HepG2 (cell line): ENCODE measurements around the gene AGRP. TPM values are rescaled to one million over a fixed set of nuclear protein-coding genes. Genes with fewer than 3 reads are reported as not detected.
A peak's percentile ranks its signal among the peaks of the same experiment; 100 is the strongest.

Experiments used
- GRHL1 ChIP-seq: sonication (generic); formaldehyde crosslinking; conservative IDR thresholded peaks from 2 replicates; pipeline ENCODE4 v1.8.0; 2022; ENCODE audit warnings: missing genetic modification reagents
- GZF1 ChIP-seq: sonication (generic); formaldehyde crosslinking; IDR thresholded peaks from 2 replicates; pipeline ENCODE4 v1.5.1; 2020; ENCODE audit warnings: mild to moderate bottlenecking, missing genetic modification reagents
- HIC2 ChIP-seq: sonication (generic); formaldehyde crosslinking; IDR thresholded peaks from 2 replicates; pipeline ENCODE4 v1.9.0; 2022; ENCODE audit warnings: low read depth, missing genetic modification reagents
- HNRNPL ChIP-seq: fragments of 200-400 bp; formaldehyde crosslinking; IDR thresholded peaks from 2 replicates; pipeline ENCODE4 v1.6.1; 2017; ENCODE audit warnings: mild to moderate bottlenecking, low read depth, low read length
- MBNL3 ChIP-seq: fragments of 250-450 bp; sonication (Bioruptor Pico); conservative IDR thresholded peaks from 2 replicates; pipeline ENCODE4 v1.8.0; 2022; ENCODE audit warnings: mild to moderate bottlenecking, inconsistent platforms
- MEIS1 ChIP-seq: sonication (generic); formaldehyde crosslinking; IDR thresholded peaks from 2 replicates; pipeline ENCODE4 v1.9.0; 2021; ENCODE audit warnings: mild to moderate bottlenecking, missing genetic modification reagents, moderate library complexity, borderline replicate concordance
- MTF2 ChIP-seq: sonication (generic); formaldehyde crosslinking; IDR thresholded peaks from 2 replicates; pipeline ENCODE4 v1.5.0; 2020; ENCODE audit warnings: missing genetic modification reagents, borderline replicate concordance
- PRDM10 ChIP-seq: sonication (generic); formaldehyde crosslinking; IDR thresholded peaks from 2 replicates; pipeline ENCODE4 v1.4.0; 2020; ENCODE audit warnings: low read depth, missing genetic modification reagents
- U2AF2 ChIP-seq: fragments of 200-400 bp; formaldehyde crosslinking; IDR thresholded peaks from 2 replicates; pipeline ENCODE4 v1.6.1; 2017; ENCODE audit warnings: low read depth, mild to moderate bottlenecking, low read length
- ZBTB37 ChIP-seq: sonication (generic); formaldehyde crosslinking; IDR thresholded peaks from 2 replicates; pipeline ENCODE4 v1.4.0; 2020; ENCODE audit warnings: mild to moderate bottlenecking, missing genetic modification reagents
- ZC3H4 ChIP-seq: sonication (generic); formaldehyde crosslinking; IDR thresholded peaks from 2 replicates; pipeline ENCODE4 v1.4.0; 2020; ENCODE audit warnings: missing genetic modification reagents, borderline replicate concordance
- ZNF232 ChIP-seq: sonication (generic); formaldehyde crosslinking; IDR thresholded peaks from 2 replicates; pipeline ENCODE4 v1.4.0; 2020; ENCODE audit warnings: missing genetic modification reagents, borderline replicate concordance
- ZNF256 ChIP-seq: sonication (generic); formaldehyde crosslinking; conservative IDR thresholded peaks from 2 replicates; pipeline ENCODE4 v1.4.0; 2020; ENCODE audit warnings: missing genetic modification reagents
- ZNF276 ChIP-seq: sonication (generic); formaldehyde crosslinking; IDR thresholded peaks from 2 replicates; pipeline ENCODE4 v1.4.0; 2020; ENCODE audit warnings: mild to moderate bottlenecking, low read depth, missing genetic modification reagents
- ZNF326 ChIP-seq: sonication (generic); formaldehyde crosslinking; IDR thresholded peaks from 2 replicates; pipeline ENCODE4 v1.4.0; 2020; ENCODE audit warnings: missing genetic modification reagents, borderline replicate concordance
- ZNF550 ChIP-seq: sonication (generic); formaldehyde crosslinking; IDR thresholded peaks from 2 replicates; pipeline ENCODE4 v1.4.0; 2020; ENCODE audit warnings: mild to moderate bottlenecking, missing genetic modification reagents, borderline replicate concordance
- ZNF883 ChIP-seq: sonication (generic); formaldehyde crosslinking; IDR thresholded peaks from 2 replicates; pipeline ENCODE4 v1.5.1; 2020; ENCODE audit warnings: mild to moderate bottlenecking, missing genetic modification reagents; ENCODE audit errors: not compliant biosample characterization
- ZSCAN30 ChIP-seq: sonication (generic); formaldehyde crosslinking; IDR thresholded peaks from 2 replicates; pipeline ENCODE4 v1.5.0; 2020; ENCODE audit warnings: mild to moderate bottlenecking, missing genetic modification reagents
- polyA plus RNA-seq, 8 experiments: library from polyadenylated mRNA; depleted of rRNA in 3 of 8; stranded (reverse) in 7 of 8; unstranded in 1 of 8; fragments of >200 nt; fragmentation: Illumina TruSeq in 4 of 8; extraction: Trizol in 4 of 8; gene quantifications; 2 replicates each; pipeline versions ENCODE4 v1.2.1 to v1.2.3, GENCODE V29; 2011 to 2016; ENCODE audit warnings: low read depth in 4 of 8, missing spikeins in 1 of 8, mixed read lengths in 1 of 8; ENCODE audit not compliant: insufficient read depth in 1 of 8
- total RNA-seq, 5 experiments: library from RNA; depleted of rRNA; stranded (reverse); fragments of >200 nt; fragmentation: Illumina TruSeq; extraction: Trizol; gene quantifications; 2 replicates each; pipeline ENCODE4 v1.2.3, GENCODE V29; 2016; ENCODE audit warnings: low read depth in 1 of 5

The AGRP gene
- total and polyA plus RNA-seq, 2 of the 13 experiments (the other 11 are each of a cell fraction or from before 2014, with no cell fraction given), result not detected

- TF ChIP-seq ZNF550 (CRISPR knock-in tag) (no peak), ZSCAN30 (CRISPR knock-in tag) (no peak), MBNL3 (CRISPR knock-in tag) (no peak), ZNF326 (no peak), ZNF256 (CRISPR knock-in tag) (0 out of 2 replicates have a peak, but pooled peaks have one; percentile 42), ZC3H4 (CRISPR knock-in tag) (no peak), MTF2 (peak; percentile 52; the same call in 1 of the 2 replicates), MEIS1 (CRISPR knock-in tag) (no peak), ZBTB37 (CRISPR knock-in tag) (no peak), HIC2 (CRISPR knock-in tag) (no peak), HNRNPL (0 out of 2 replicates have a peak, but pooled peaks have one; percentile 67), U2AF2 (no peak), ZNF276 (CRISPR knock-in tag) (peak; percentile 65; the same call in 1 of the 2 replicates), GZF1 (CRISPR knock-in tag) (no peak), PRDM10 (CRISPR knock-in tag) (no peak), GRHL1 (CRISPR knock-in tag) (no peak), ZNF883 (CRISPR knock-in tag) (peak; percentile 19), ZNF232 (0 out of 2 replicates have a peak, but pooled peaks have one; percentile 48)
These were observed 37.9 kb upstream of the AGRP start (continued) for GRCh38 chr16:67521095-67521804.
